T-helper 1 cell treated with Interleukin-12 subunit alpha and Interleukin-12 subunit beta and Interleukin-4 antibody, amounts not matched to agents 30 μg/mL and 1 μg/mL, for 36 hours (primary cell): ENCODE results near the gene DYTN.

Experiments
- H3K27ac Mint-ChIP-seq: one replicate; pipeline ENCODE4 v1.8.0; 2021; ENCODE audit warnings: mild to moderate bottlenecking, mixed read lengths
- H3K27me3 Mint-ChIP-seq: one replicate; pipeline ENCODE4 v1.8.0; 2021; ENCODE audit warnings: low read depth, mixed read lengths
- H3K36me3 Mint-ChIP-seq: one replicate; pipeline ENCODE4 v1.8.0; 2021; ENCODE audit warnings: low read depth, mixed read lengths
- H3K4me1 Mint-ChIP-seq: one replicate; pipeline ENCODE4 v1.8.0; 2021; ENCODE audit warnings: low read depth, mixed read lengths
- H3K4me3 Mint-ChIP-seq: one replicate; pipeline ENCODE4 v1.8.0; 2021; ENCODE audit warnings: mild to moderate bottlenecking, moderate library complexity, mixed read lengths
- H3K9me3 Mint-ChIP-seq: one replicate; pipeline ENCODE4 v1.8.0; 2021; ENCODE audit warnings: mixed read lengths

Gene DYTN

DNA sequence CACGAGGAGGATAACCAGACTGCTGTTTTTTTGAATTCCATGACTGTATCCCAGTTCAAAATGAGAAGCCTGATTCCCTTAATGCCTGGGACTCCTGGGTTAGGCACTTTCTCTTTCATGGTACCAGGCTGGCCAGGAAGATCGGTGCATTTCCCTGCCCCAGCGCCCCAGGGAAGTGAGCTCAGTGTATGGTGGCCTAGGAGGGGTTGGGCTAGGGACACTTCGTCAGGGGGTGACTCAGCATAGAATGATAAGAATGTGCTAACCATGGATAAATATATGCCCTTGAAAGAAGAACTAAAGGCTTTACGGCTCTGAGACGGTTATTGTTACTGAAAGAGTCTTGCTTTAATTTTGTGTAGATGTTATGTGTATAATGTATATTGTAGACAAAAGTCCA, 103.4 kb downstream of the DYTN start:
- Mint-ChIP-seq H3K27me3 (no peaks in the 10 kb centered on the region), H3K36me3 (no peaks in the 10 kb centered on the region)

DNA sequence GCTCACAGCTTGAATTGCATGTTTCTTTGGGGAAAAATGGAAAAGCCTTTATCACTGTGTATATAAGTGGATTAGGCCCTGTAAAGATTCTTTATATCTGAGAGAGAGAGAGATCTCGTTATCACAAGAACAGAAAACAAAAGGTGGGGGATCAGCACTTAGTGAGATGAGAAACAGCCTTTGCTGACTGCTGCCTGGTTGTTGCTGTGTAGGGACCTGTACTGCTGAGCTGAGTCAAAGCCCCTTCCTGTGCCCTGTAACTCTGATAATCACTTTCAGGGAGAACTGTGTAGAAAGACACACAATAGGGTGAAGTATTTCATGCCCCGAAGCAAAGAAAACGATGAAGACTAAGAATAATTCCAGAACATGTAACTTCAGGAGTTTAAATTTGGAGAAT, 106.5 kb downstream of the DYTN start:
- Mint-ChIP-seq H3K27me3 (no peaks in the 10 kb centered on the region), H3K27ac (no peak overlapping the region), H3K4me3 (no peak overlapping the region), H3K36me3 (no peaks in the 10 kb centered on the region), H3K9me3 (no peaks in the 10 kb centered on the region), H3K4me1 (peaks cover 3% of the 10 kb centered on the region)

More for the DNA sequence above, 103.4 kb downstream of the DYTN start:
- Mint-ChIP-seq H3K4me1 (peaks cover 2% of the 10 kb centered on the region), H3K27ac (no peak overlapping the region), H3K9me3 (no peaks in the 10 kb centered on the region), H3K4me3 (no peak overlapping the region)

DNA sequence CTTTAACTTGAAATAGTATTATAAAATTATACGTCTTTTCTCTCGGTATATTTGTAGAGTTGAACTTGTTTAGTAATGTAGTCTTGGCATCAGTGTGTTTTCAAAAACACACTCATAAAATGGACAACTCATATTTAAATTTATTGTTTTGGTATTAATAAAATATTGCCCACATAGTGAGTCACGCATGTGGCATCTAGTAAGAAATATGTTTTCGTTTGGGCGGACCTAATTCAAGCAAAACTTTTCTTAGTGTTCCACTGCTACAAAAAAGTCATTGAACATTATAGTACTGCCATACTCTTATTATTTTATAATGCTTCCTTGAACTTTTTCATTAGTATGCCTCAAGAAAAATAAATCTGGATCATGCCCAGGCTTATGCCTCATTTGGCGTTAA, 107.0 kb downstream of the DYTN start:
- Mint-ChIP-seq H3K4me1 (peaks cover 3% of the 10 kb centered on the region), H3K9me3 (no peaks in the 10 kb centered on the region), H3K27ac (no peak overlapping the region), H3K27me3 (no peaks in the 10 kb centered on the region), H3K4me3 (no peak overlapping the region), H3K36me3 (no peaks in the 10 kb centered on the region)

DNA sequence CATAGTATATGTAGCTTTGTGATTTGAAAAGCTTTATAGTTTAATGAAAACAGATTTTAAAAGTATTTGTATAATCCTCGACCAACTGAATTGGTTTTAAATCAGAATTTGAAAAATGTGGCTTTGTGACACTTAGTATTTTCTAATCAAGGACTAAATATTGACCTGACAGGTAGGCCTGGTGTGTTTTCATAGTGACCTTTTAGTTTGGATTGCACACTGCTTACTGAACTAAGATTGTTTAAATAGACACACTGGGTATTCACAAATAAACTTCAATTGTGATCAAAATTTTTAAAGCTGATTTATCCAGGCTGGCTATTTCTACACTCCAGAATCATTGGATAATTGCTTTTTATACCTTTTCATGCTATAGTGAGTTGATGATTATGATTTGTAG, 107.7 kb downstream of the DYTN start:
- Mint-ChIP-seq H3K36me3 (no peaks in the 10 kb centered on the region), H3K27ac (no peak overlapping the region), H3K27me3 (no peaks in the 10 kb centered on the region), H3K4me3 (no peak overlapping the region), H3K9me3 (no peaks in the 10 kb centered on the region), H3K4me1 (peaks cover 3% of the 10 kb centered on the region)

DNA sequence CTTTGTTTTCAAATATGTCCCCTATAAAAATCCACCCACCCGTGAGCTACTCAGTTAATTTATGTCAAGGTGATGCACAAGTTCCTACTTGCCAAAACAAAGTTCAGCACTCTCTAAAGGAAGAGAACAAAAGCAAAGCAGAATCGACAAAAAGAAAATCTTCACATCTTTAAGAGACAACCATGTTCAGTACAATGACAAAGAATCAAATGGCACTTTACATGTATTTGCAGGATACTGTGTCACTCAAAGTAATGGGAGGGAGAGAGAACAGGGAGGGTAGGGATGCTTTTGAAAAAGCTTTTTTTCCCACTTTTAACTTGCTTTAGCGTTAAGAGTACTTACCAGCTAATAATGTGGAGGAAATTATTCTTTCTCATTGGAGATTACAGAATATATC, 115.0 kb downstream of the DYTN start:
- Mint-ChIP-seq H3K27me3 (no peaks in the 10 kb centered on the region), H3K4me3 (no peak overlapping the region), H3K27ac (no peak overlapping the region), H3K9me3 (no peaks in the 10 kb centered on the region), H3K36me3 (no peaks in the 10 kb centered on the region), H3K4me1 (no peaks in the 10 kb centered on the region)
